ENCODE measurements around the gene DNAJC4.
"Not testable (repeated sequence)": the region's sequence is repeated elsewhere in the genome, so short reads cannot be mapped to it uniquely, and the experiment has no call there.

The DNAJC4 gene

DNA sequence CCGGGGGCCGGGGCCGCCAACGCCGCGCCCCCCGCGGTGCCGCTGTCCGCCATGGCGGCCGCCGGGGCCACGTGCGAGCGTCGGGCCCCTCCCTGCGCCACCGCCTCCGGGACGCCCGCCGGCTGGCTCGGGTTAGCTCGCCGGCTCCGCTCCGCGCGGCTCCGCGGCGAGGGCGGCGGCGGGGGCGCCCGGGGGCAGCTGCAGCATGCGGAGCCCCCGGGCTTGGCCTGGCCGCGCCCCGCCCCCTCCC, 16.2 kb downstream of the DNAJC4 start:
- DNase-seq, result not testable (repeated sequence)

GRCh38 chr11:64246871-64247728, 16.8 kb downstream of the DNAJC4 start, which contains the start of gene PPP1R14B:
TSS of gene PPP1R14B (minus strand) at chr11:64246943. CDS start at chr11:64246673, 270 bp downstream.
- DNase-seq, result peak; percentile 78

- no peak for DNase-seq
Measured at GRCh38 chr11:64247729-64248531, 17.6 kb downstream of the DNAJC4 start.

DNA sequence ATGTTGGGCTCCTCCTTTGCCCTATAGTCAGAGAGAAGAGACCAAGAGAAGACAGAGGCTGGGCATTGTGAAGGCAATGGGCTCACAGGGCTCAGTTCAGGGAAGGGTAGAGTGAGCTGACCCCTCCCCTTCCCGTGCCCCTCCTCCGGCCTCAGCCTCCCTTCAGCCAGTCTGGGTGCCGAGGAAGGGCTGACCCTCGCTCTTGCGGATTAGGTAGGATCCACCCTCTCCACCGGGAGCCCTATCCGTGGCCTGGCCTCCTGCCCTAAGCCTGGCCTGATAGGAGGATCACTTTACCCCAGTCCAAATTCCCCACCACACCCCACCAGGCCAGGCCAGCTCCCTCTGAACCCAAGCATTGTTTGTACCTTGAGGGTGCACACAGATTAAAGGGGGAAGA, 18.2 kb downstream of the DNAJC4 start:
- no peak for DNase-seq

DNA sequence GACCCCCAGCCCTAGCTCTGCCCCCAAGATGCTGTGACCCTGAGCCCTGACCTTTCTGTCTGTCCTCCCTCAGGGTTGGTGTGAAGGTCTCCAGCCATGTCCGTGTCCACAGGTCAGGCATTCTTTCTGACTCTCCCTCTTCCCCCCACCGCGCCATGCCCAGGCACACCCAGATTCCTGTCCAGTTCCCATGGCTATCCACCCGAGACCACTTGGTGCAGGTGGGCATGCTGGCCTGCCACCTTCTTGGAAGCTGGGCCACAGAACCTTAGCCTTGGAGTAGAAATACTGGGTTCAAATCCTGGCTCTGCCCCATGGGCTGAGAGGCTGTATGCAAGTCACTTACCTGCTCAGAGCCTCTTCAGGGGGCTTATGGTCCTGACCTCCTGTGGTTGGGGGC, 18.7 kb downstream of the DNAJC4 start:
- DNase-seq, result no peak

DNA sequence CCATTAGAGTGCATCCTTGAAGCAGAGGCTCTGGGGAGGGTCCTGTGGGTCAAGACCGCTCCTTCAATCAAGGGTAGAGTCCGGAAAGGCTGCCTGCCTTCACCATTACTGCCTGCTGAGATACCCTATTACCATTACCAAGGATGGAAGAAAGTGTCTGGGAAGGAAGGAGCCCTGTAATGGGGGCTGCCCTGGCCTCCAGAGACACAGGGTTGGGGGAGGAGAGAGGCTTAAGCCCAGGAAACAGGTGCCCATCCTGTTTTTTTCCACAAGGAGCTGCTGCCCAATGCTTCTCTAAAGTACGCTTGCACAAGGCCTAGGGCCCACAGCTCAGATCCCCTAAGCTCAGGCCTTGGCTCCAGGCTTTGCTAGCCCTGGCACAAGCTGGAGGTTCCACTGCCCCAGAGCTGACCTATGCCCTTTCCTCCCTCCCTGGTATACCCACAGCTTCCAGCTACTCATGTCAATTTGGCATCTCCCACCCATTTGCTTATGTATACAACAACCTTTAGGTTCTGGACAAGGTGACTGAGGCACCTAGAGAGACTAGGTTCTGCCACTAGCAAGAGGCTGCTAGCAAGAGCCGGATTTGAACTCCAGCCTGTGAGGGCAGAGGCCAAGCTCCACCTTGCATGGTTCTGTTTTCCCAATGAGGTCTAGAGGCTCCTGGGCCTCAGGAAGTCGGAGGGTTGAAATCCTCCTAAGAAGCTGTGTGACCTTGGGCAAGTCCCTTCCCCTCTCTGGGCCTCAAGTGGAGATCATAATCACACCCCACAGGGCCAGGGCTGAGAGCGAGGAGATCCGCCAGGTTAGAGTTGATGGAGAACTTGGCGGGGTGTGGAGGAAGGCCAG, 19.4 kb downstream of the DNAJC4 start:
- DNase-seq, result no peak

GRCh38 chr11:64250415-64251015, 20.2 kb downstream of the DNAJC4 start:
- DNase-seq, result no peak

DNA sequence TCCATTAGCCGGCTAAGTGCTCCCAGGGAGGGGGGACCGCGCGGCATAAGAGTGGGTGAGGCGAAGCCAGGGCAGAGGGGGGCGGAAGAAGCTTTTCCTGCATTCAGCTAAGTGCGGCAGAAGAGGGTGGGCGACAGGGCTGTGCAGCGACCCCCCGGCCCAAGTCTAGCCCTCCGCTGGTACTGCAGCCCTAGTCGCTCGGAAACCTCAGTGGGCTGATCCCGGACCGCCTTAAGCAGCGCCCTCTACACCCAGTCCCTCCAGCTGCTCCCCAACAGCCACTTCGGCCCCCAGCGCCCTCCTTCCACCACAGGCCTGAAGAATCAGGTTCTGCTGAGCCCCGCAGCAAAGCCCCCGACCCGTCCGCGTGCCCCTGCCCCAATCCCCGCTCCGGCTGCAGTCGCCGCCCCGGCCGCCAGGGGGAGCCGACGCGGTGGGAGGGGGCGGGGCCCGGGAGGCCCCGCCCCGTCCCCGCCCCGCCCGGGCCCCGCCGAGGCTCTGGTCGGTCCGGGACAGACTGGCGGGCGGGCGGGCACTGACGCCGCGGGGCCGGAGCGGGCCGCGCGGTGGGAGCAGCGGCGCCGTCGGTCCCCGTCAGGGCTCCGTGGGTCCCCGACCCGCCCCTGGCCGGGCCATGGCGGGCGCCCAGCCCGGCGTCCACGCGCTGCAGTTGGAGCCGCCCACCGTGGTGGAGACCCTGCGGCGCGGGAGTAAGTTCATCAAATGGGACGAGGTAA, 20.8 kb downstream of the DNAJC4 start, which contains the start of gene PLCB3:
Gene PLCB3 (plus strand): TSS at position 515 of the 737 bp plus-strand sequence. CDS start 120 bp downstream, at position 635.
- DNase-seq, result peak; percentile 62

GRCh38 chr11:64251753-64252002, 21.3 kb downstream of the DNAJC4 start:
- DNase-seq, result no peak

GRCh38 chr11:64252003-64252872, 21.9 kb downstream of the DNAJC4 start:
- no peak for DNase-seq

DNA sequence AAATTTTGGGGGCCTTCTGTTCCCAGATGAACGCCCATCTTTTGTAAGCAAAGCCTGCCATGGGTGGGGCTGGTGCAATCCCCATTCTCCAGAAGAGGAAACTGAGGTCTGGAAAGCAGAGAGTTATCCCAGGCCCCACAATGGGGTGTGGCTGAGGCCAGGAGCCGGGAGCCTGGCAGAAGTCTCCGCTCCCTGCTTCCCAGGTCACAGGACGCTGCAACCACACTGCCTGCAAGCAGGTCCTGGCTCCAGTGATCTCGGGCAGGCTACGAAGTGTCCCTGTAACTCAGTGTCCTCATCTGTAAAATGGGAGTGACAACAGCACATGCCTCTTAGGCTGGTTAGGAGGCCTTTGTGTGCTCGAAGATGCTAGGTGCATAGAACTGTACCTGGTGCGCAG, 22.7 kb downstream of the DNAJC4 start:
- DNase-seq, result no peak

DNA sequence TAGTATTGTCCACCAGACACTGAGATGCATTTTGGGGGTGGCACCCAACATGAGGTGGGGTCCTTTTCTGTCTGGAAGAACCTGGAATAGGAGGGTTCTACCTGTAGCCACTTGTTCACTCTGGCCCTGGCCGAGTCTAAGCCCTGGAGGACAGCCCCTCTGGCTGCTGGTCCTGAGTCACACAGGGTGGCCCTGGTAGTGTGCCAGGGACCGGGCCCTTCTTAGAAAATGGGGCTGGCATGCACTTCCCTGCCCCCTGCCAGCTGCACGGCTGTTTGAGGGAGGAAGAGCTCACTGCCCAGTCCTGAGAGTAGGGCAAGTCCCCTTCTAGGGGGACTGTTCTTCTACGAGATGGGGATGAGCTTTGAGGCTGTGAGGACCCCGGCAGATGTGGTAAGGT, 23.1 kb downstream of the DNAJC4 start:
- DNase-seq, result no peak

DNA sequence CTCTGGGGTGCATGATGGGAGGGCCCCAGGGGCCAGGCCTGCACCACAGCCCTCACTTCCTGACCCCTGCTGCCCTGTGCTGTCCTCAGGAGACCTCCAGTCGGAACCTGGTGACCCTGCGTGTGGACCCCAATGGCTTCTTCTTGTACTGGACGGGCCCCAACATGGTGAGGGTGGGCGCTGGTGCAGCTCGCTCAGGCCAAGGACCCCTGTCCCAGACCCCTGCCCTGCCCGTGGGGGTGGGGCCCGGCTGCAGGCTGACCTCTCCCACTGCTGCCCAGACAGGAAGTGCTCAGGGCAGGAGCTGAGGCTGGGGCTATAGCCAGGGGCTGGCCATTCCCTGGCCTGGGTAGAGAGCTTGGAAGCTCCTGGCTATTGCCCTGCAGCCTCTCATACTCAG, 24.0 kb downstream of the DNAJC4 start:
- DNase-seq, result no peak

DNA sequence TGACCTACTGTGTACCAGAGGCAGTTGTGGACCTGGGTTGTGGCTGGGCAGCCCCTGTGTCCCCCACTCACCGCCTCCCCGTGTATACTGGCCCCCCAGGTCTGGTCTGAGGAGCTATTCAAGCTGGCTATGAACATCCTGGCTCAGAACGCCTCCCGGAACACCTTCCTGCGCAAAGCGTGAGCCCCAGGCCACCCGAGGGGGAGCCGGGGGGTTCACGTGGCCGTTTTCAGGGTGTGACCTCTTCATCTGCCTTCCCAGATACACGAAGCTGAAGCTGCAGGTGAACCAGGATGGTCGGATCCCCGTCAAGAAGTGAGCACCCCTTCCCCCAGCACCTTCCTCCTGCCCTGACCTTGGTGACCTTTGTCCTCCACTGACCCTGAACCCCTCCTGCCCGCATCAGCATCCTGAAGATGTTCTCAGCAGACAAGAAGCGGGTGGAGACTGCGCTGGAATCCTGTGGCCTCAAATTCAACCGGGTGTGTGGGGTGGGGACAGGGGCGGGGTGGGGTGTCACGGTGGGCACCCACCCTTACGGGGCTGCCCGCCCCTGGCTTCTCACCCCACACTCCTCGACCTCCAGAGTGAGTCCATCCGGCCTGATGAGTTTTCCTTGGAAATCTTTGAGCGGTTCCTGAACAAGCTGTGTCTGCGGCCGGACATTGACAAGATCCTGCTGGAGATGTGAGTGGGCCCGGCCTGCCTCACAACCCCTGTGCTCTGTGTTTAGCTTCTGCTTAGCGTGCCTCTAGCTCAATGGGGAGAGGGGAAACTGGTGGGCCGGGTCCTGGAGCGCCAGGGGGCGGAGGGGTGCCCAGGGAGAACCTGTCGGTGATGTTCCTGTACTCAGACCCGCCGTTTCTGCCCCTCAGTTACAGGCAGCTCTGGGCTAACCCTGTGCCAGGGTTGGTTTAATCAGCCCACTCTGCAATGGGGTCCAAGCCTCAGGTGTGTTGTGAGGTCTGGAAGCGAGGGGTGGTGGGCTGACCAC, 25.1 kb downstream of the DNAJC4 start:
- DNase-seq, result no peak

- no peak for DNase-seq
Measured at GRCh38 chr11:64256300-64256699, 26.0 kb downstream of the DNAJC4 start.

GRCh38 chr11:64258356-64258755, 28.0 kb downstream of the DNAJC4 start:
- no peak for DNase-seq

DNA sequence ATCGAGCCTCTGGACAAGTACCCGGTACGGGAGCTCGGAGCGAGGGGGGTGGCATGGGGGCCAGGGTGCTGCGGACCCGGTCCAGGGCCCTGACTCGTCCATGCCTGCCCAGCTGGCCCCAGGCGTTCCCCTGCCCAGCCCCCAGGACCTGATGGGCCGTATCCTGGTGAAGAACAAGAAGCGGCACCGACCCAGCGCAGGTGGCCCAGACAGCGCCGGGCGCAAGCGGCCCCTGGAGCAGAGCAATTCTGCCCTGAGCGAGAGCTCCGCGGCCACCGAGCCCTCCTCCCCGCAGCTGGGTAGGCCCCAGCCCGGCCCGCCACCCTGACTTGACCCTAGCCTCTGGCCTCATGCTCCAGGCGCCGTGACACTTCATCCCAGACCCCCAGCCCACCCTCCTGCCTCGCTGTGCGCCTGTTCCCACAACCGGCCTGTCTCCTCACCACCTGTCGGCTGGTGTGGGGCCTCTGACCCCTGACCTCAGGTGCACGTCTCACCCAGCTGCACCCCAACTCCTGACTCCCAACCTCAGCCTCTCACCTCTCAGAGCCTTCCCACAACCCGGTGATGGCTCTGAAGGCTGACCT, 28.7 kb downstream of the DNAJC4 start:
- DNase-seq, result no peak

DNA sequence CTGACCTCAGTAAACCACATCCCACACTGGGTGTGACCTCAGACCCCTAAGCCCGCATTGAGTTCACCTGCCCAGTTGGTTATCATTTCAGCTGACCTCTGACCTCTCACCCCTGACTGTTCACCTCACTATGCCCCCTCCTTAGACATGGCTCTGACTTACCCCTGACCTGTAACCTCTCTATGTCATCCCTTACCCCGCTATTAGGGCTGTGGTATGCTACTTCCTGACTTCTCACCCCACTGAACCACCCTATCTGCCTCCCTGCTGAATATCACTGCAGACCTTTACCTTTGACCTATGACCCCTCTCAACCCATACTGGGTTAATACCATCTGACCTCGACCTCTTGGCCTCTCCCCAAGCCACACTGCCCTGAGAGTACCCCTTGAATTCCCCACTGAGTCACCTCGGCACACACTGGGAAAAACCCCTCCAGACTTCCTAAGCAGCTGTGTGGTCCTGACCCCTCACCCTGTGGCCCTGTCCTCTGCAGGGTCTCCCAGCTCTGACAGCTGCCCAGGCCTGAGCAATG, 29.3 kb downstream of the DNAJC4 start:
- DNase-seq, result no peak

DNA sequence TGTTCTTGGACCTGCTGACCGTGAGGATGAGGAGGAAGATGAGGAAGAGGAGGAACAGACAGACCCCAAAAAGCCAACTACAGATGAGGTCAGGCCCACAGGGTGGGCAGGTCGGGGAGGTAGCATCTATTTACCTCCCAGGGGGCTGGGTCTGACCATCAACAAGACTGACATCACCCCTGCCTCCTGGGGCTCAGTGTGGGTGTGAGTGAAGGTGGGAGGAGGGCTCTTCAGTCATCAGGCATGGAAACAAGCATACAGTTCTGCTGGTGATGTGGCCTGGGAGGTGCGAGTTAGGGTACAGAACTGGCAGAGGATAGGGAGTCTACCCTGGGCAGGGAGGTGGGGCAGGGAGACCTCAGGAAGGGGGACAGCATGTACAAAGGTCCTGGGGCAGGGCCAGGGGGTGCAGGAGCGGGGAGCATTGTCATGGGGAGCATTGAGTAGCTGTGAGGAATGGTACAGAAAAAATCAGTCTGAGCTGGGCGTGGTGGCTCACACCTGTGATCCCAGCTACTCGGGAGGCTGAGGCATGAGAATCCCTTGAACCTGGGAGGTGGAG, 29.9 kb downstream of the DNAJC4 start:
- no peak for DNase-seq

All from CD4-positive, alpha-beta T cell treated with Interferon gamma for 1 hour (primary cell).